ENCODE results near the gene CHTOP. TPM values are rescaled to one million over a fixed set of nuclear protein-coding genes. Genes with fewer than 3 reads are reported as not detected.

CHTOP gene
- total RNA-seq, 4 donors from 2014 or later: 35.2 to 86.1 (median 65.2) TPM

- Histone ChIP-seq H3K27ac (no peak overlapping the region), H3K27me3 (no peaks in the 10 kb centered on the region), H3K4me1 (no peaks in the 10 kb centered on the region), H3K4me3 (no peak overlapping the region), H3K9me3 (no peaks in the 10 kb centered on the region), H3K36me3 (no peaks in the 10 kb centered on the region)
- DNase-seq: no peak
- TF ChIP-seq POLR2A (IDR thresholded peaks at IDR 0.05): no peak
- TF ChIP-seq CTCF (IDR thresholded peaks at IDR 0.05): no peak
- no peak for TF ChIP-seq POLR2AphosphoS5 (IDR thresholded peaks at IDR 0.05)
- TF ChIP-seq EP300 (IDR thresholded peaks at IDR 0.05; ENCODE audit: low read depth): no peak
- WGBS, 2 donors (ENCODE audit: low coverage in 1 of 2): 83% methylated on average over 18 of the region's 18 CpGs; no CpG with 5 or more reads in 1 of the 2 donors
- in situ Hi-C loops (cut with MboI; ENCODE audit: low pct_ligation_motif_present in 1 of 4, low pct_unique_long_range_greater_than_20kb in 1 of 4, low sequenced_read_pairs in 3 of 4): loop anchor here in 1 of 4 donors (25.0 kb wide), 1 partner anchor 298 kb away; the partner anchor contains the start of genes JTB, RAB13 and RPS27
- intact Hi-C loops (cut with DNase I; ENCODE audit: low total_unique reads): no loop called here
These were observed 55.0 kb downstream of the CHTOP start for GRCh38 chr1:153688736-153689328.

GRCh38 chr1:153693466-153693865 lies 59.6 kb downstream of the CHTOP start:
- TF ChIP-seq POLR2AphosphoS5 (IDR thresholded peaks at IDR 0.05) (no peak), EP300 (IDR thresholded peaks at IDR 0.05; ENCODE audit: low read depth) (no peak), POLR2A (IDR thresholded peaks at IDR 0.05) (no peak), CTCF (IDR thresholded peaks at IDR 0.05) (no peak)
- no peaks in the 10 kb centered on the region for H3K36me3 ChIP-seq
- no peaks in the 10 kb centered on the region for H3K9me3 ChIP-seq
- no peak for DNase-seq
- no peaks in the 10 kb centered on the region for H3K27me3 ChIP-seq
- intact Hi-C loops (cut with DNase I; ENCODE audit: low total_unique reads) (no loop called here), in situ Hi-C loops (cut with MboI; ENCODE audit: low pct_ligation_motif_present in 1 of 4, low pct_unique_long_range_greater_than_20kb in 1 of 4, low sequenced_read_pairs in 3 of 4) (loop anchor here in 1 of 4 donors (25.0 kb wide), 1 partner anchor 294 kb away; the partner anchor contains the start of genes JTB, RAB13 and RPS27)
- 75% methylated on average over 4 of the region's 4 CpGs; no CpG with 5 or more reads in 1 of the 2 donors for WGBS, 2 donors (ENCODE audit: low coverage in 1 of 2)
- no peak overlapping the region for H3K27ac ChIP-seq
- H3K4me3 ChIP-seq: no peak overlapping the region
- H3K4me1 ChIP-seq: no peaks in the 10 kb centered on the region

Small RNA genes within 50 kb of the gene (small RNA-seq; reads per million reads assigned to genes)
- gene MIR8083: 0 reads per million in 4 donors

Other genes starting within 250 kb of the CHTOP start
- gene S100A8, start 243.0 kb upstream of the CHTOP start, total RNA-seq: 1 to 10 TPM in 2 of 4 donors, not detected in 2; 1.6 to 7.4 TPM
- not detected for gene S100A7A, start 217.5 kb upstream of the CHTOP start, total RNA-seq
- not detected for gene S100A7, start 173.4 kb upstream of the CHTOP start, total RNA-seq
- 100 to 1,000 TPM; 219 to 881 (median 433) TPM for gene S100A6, start 98.1 kb upstream of the CHTOP start, total RNA-seq
- not detected for gene S100A5, start 93.1 kb upstream of the CHTOP start, total RNA-seq
- 100 to 1,000 TPM in 1 of 4 donors, 10 to 100 TPM in 3; 40.8 to 138 (median 78.6) TPM for gene S100A4, start 88.3 kb upstream of the CHTOP start, total RNA-seq
- under 1 TPM in 1 of 4 donors, not detected in 3; 0.64 TPM for gene S100A3, start 84.8 kb upstream of the CHTOP start, total RNA-seq
- 1 to 10 TPM in 1 of 4 donors, not detected in 3; 2.2 TPM for gene S100A2, start 68.2 kb upstream of the CHTOP start, total RNA-seq
- 100 to 1,000 TPM; 181 to 223 (median 196) TPM for gene S100A16, start 20.9 kb upstream of the CHTOP start, total RNA-seq
- 100 to 1,000 TPM; 134 to 514 (median 437) TPM for gene S100A14, start 17.7 kb upstream of the CHTOP start, total RNA-seq
- gene S100A13, start 6.6 kb upstream of the CHTOP start, total RNA-seq: 10 to 100 TPM; 33.8 to 67.8 (median 45.5) TPM
- gene S100A1, start 5.6 kb upstream of the CHTOP start, total RNA-seq: 1 to 10 TPM in 2 of 4 donors, not detected in 2; 3.7 to 4.4 TPM
- gene SNAPIN, start 24.6 kb downstream of the CHTOP start, total RNA-seq: 10 to 100 TPM; 10.5 to 38.4 (median 27.4) TPM
- gene ILF2, start 36.9 kb downstream of the CHTOP start, total RNA-seq: 100 to 1,000 TPM in 1 of 4 donors, 10 to 100 TPM in 3; 16.5 to 102 (median 66.5) TPM
- gene NPR1, start 44.6 kb downstream of the CHTOP start, total RNA-seq: 10 to 100 TPM in 3 of 4 donors, 1 to 10 TPM in 1; 9.8 to 25.1 (median 13.4) TPM
- 10 to 100 TPM; 26.1 to 35.6 (median 28.0) TPM for gene INTS3, start 94.0 kb downstream of the CHTOP start, total RNA-seq
- 100 to 1,000 TPM in 1 of 4 donors, 10 to 100 TPM in 3; 15.2 to 159 (median 26.2) TPM for gene SLC27A3, start 141.3 kb downstream of the CHTOP start, total RNA-seq